HG02970 (cell line): Measurements from ENCODE around the gene FAM167B.
"Not testable (repeated sequence)": the region's sequence is repeated elsewhere in the genome, so short reads cannot be mapped to it uniquely, and the experiment has no call there.

Experiments used
- ATAC-seq: cut with Tn5 transposase; IDR thresholded peaks from one replicate; pipeline ENCODE4 v1.9.1; 2021; ENCODE audit warnings: mild to moderate bottlenecking, moderate library complexity, moderate number of reproducible peaks; ENCODE audit not compliant: unreplicated experiment, low FRiP score

Gene FAM167B

DNA sequence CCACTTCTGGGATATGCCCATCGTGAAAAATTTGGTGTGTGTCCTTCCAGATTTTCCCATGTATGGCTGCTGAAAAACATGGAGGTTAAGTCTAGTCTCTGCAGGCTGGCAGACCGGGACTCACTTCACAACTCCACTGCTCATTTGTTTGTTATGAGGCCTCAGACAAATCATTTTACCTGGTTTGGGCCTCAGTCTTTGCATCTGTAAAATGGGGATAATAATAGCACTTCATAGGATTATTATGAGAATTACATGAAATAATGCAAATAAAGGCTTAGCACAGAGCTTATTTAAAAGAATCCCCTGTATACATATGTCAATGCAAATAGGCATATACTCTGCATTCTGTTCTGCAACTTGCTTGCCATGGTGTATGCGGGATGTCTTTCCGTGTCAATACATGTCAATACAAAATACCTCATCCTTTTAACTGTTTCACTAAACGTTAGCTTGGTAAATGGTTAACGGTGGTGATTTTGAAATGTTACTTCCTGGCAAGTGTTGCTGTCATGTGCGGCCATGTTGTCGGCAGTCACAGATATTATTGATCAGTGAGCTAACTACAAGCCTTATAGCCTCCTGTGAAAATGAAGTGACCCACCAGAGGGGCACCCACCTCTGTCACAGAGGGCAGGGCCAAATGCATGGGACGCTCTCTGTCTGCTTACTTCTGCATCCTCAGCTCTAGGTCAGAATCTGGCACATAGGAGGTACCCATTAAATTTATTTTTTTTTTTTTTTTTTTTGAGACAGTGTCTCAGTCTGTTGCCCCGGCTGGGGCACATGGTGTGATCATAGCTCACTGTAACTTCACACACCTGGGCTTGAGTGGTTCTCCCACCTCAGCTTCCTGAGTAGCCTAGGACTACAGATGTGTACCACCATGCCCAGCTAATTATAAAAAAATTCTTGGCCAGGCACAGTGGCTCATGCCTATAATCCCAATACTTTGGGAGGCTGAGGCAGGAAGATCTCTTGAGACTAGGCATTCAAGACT is 8.3 kb downstream of the FAM167B start:
- no peak for ATAC-seq

DNA sequence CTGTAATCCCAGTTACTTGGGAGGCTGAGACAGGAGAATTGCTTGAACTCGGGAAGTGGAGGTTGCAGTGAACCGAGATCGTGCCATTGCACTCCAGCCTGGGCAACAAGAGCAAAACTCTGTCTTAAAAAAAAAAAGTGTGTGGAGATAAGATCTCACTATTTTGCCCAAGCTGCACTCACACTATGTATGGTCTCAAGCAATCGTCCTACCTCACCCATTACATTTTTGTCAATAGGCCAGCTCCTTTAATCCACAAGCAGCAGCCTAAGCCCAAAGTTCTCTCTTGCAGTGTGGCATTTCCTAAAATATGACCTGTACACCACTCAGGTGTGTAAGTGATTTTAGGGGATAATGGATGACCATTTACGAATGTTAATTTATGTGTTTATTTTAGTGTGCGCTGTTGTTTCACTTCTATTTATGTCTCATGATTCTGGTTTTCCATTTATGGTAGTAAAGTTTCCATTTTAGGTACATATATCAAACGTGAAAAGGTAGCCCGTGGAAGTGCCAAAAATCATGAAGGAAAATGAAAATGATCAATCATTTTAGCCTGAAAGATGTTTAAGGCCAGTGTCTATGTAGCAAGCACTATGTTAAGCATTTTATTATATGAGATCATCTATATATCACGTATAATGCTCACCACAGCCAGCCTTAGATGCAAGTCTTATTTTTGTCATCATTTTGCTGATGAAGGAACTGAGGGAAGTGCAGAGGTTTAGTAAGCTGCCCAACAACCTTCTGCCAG is 9.6 kb downstream of the FAM167B start:
- ATAC-seq = no peak

DNA sequence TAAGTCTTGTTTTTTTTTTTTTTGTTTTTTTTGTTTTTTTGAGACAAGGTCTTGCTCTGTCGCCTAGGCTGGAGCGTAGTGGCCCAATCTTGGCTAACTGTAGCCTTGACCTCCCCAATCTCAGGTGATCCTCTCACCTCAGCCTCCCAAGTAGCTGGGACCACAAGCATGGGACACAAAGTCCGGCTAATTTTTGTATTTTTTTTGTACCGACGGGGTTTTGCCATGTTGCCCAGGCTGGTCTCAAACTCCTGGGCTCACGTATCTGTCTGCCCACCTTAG is 10.1 kb downstream of the FAM167B start:
- ATAC-seq = no peak

DNA sequence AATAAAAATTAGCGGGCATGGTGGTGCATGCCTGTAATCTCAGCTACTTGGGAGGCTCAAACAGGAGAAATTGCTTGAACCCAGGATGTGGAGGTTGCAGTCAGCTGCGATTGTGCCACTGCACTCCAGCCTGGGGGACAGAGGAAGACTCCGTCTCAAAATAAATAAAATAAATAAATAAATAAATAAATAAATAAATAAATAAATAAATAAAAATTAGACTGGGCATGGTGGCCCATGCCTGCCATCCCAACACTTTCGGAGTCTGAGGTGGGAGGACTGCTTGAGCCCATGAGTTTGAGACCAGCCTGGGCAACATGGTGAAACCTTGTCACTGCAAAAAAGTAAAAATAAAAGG is 16.2 kb downstream of the FAM167B start:
- not testable (repeated sequence) for ATAC-seq

DNA sequence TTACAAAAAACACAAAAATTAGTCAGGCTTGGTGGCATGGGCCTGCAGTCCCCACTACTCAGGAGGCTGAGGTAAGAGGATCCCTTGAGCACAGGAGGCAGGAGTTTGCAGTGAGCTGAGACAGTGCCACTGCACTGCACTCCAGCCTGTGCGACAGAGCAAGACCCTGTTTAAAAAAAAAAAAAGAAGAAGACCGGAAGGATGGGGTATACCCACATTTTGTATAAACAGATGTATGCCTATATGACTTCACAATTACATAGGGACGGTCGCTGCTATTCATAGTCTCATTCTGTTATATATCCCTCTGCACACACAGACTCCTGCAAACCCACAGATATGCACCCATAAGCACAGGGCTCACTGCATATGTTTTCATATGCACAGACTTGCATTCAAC is 16.7 kb downstream of the FAM167B start:
- ATAC-seq = no peak

DNA sequence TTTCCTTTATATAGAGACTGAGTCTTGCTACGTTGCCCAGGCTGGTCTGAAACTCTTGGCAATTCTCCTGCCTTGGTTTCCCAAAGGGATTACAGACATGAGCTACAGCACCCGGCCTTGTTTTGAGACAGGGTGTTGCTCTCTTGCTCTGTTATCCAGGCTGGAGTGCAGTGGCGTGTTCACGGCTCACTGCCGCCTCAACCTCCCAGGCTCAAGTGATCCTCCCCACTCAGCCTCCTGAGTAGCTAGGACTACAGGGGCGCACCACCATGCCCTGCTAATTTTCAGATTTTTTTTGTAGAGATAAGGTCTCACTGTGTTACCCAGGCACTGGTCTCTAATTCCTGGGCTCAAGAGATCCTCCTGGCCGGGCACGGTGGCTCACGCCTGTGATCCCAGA is 18.8 kb downstream of the FAM167B start:
- ATAC-seq = no peak

DNA sequence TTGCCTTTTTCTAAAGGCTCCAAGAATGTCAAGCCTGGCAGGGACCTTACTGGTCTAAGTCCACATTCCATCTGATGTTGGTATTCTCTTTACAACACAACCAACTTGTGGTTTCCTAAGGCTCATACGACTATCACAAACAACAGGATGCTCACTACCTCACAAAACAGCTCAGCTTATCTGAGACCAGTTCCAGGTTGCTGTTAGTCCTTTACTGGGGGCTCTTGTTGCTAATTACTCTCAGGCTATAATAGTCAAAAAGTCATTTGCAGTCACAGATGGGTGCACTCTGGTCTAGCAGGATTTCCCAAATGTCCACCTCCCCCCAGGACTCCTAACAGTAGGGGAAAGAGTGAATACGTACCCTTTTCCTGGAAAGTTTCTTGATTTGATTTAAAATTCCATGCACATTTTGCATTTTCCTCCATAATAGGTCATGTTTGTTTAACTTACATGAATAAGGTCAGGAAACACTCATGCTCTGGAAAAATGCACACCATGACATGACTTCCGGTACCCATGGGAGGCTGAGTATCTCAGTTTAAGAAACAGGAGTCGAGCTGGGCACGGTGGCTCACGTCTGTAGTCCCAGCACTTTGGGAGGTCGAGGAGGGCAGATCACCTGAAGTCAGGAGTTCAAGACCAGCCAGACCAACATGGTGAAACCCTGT is 20.0 kb downstream of the FAM167B start:
- ATAC-seq = no peak

DNA sequence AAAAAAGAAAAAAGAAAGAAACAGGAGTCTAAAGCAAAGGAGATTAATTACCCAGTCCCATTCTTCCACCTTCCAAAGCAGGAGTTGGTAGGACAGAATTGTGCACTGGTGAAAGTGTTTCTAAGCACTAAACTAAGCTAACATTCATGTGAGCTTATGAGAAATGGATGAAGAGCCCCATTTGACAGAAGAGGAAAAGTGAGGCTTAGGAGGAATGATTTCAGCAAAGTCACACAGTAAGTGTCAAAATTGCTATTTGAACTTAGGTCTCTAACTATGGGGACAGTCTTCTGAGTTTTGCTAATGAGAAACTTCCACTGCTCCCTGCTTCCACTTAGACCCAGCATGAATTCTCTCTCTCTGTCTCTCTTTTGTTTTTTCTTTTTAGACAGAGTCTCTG is 22.7 kb downstream of the FAM167B start:
- ATAC-seq = no peak

DNA sequence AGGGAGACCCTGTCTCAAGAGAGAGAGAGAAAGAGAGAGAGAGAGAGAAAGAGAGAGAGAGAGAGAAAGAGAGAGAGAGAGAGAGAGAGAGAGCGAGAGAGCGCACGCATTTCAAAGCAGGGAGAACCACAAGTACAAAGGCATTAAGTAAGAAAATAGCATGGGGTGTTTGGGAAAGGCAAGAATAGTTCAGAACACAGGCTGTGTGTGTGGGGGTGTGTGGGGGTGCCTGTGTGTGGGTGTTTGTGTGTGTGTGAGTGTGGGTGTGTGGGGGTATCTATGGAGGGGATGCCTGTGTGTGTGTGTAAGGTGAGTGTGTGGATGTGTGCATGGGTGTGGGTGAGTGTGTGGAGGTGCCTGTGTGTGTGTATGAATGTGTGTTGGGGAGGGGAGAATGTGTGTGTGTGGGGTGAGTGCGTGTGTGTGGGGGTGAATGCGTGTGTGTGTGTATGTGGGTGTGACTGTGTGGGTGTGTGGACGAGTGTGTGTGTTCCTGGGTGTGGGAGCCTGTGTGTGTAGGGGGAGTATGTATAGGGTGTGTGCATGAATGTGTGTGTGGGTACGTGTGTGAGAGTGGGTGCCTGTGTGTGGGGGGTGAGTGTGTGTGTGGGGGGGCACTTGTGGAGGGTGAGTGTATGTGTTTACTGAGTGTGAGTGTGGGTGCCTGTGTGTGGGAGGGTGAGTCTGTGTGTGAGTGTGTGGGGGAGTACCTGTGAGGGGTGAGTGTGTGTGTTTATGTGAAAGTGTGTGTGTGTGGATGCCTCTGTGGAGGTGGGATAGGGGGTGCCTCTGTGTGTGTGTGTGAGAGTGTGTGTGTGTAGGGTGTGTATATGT is 25.8 kb downstream of the FAM167B start:
- no peak for ATAC-seq

DNA sequence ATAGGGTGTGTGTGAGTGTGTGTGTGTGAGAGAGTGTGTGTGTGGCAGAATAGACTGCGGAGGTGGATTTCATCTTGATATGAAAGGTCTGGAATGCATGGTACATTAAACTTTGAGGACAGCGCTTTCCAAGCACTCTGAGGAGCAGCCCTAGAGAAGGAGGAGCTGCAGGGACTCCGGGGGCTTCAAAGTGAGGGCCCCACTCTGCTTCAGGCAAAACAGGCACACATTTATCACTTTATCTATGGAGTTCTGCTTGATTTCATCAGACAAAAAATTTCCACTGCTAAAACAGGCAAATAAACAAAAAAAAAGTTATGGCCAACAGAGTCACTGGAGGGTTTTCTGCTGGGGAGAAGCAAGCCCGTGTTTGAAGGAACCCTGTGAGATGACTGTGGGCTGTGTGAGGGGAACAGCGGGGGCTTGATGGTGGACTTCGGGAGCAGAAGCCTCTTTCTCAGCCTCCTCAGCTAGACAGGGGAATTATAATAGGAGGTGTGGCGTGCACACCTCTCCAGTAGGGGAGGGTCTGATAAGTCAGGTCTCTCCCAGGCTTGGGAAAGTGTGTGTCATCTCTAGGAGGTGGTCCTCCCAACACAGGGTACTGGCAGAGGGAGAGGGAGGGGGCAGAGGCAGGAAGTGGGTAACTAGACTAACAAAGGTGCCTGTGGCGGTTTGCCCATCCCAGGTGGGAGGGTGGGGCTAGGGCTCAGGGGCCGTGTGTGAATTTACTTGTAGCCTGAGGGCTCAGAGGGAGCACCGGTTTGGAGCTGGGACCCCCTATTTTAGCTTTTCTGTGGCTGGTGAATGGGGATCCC is 26.6 kb downstream of the FAM167B start:
- ATAC-seq = no peak

DNA sequence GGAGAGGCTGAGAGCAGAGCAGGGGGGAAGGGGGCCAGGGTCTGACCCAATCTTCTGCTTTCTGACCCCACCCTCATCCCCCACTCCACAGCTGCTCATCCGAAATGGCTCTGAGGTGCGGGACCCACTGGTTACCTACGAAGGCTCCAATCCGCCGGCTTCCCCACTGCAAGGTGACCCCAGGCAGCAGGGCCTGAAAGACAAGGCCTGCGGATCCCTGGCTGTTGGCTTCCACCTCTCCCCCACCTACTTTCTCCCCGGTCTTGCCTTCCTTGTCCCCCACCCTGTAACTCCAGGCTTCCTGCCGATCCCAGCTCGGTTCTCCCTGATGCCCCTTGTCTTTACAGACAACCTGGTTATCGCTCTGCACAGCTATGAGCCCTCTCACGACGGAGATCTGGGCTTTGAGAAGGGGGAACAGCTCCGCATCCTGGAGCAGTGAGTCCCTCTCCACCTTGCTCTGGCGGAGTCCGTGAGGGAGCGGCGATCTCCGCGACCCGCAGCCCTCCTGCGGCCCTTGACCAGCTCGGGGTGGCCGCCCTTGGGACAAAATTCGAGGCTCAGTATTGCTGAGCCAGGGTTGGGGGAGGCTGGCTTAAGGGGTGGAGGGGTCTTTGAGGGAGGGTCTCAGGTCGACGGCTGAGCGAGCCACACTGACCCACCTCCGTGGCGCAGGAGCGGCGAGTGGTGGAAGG is 27.8 kb downstream of the FAM167B start:
- no peak for ATAC-seq

DNA sequence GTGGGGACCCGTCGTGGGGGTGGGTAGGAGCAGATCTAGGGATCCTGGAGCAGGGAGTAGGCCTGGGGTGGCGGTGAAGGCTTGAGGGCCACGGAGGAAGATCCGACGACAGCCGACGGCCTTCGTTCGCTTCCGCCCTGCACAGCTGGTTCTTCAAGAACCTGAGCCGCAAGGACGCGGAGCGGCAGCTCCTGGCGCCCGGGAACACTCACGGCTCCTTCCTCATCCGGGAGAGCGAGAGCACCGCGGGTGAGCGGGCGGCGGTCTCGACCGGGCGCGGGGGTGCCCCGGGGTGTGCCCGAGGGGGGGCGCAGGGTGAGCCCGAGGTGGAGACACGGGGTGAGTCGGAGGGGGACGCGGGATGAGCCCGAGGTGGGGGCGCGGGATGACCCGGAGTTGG is 28.4 kb downstream of the FAM167B start:
- no peak for ATAC-seq

DNA sequence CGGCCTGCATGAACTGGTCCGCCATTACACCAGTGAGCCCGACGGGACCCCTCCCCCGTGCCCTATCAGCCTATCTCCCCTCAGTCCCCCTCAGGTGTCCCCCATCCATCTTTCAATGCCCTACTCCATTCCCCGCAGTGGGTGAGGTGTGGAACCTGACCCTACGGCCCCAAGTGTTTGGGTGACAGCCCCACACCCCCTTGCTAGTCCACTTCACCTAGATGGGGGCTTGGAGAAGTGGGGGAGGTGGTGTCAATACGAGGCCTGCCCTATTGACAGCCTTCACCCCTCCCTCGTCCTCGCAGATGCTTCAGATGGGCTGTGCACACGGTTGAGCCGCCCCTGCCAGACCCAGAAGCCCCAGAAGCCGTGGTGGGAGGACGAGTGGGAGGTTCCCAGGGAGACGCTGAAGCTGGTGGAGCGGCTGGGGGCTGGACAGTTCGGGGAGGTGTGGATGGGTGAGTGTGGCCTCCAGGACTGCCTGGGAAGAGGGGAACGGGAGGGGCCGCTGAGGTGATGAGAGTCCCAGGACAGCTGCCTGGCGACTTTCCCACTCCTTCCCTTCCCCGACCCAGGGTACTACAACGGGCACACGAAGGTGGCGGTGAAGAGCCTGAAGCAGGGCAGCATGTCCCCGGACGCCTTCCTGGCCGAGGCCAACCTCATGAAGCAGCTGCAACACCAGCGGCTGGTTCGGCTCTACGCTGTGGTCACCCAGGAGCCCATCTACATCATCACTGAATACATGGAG is 29.2 kb downstream of the FAM167B start:
- ATAC-seq = no peak

DNA sequence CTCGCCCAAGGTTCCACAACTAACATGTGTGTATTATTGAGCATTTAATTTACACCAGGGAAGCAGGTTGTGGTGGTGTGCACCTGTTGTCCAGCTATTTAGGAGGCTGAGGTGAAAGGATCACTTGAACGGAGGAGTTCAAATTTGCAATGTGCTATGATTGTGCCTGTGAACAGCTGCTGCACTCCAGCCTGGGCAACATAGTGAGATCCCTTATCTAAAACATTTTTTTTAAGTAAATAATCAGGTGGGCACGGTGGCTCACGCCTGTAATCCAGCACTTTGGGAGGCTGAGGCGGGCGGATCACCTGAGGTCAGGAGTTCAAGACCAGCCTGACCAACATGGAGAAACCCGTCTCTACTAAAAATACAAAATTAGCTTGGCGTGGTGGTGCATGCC is 37.8 kb downstream of the FAM167B start:
- ATAC-seq = not testable (repeated sequence)

DNA sequence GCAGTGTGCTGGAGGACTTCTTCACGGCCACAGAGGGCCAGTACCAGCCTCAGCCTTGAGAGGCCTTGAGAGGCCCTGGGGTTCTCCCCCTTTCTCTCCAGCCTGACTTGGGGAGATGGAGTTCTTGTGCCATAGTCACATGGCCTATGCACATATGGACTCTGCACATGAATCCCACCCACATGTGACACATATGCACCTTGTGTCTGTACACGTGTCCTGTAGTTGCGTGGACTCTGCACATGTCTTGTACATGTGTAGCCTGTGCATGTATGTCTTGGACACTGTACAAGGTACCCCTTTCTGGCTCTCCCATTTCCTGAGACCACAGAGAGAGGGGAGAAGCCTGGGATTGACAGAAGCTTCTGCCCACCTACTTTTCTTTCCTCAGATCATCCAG is 38.6 kb downstream of the FAM167B start:
- ATAC-seq = no peak

DNA sequence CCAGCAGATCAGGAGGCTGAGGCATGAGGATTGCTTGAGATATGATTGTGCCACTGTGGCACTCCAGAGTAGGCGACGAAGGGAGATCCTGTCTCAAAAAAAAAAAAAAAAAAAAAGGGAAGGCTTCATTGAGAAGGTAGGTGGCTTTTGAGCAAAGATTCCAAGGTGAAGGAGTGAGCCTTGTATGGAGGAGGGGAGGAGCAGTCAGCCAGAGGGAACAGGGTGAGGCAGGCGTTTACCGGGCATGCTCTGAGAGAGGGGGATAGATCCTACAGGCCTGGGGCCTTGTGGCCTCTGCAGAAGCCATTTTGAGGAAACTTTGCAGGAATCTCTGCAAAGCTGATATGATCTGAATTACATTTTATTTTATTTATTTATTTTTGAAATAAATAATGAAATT is 39.7 kb downstream of the FAM167B start:
- no peak for ATAC-seq

DNA sequence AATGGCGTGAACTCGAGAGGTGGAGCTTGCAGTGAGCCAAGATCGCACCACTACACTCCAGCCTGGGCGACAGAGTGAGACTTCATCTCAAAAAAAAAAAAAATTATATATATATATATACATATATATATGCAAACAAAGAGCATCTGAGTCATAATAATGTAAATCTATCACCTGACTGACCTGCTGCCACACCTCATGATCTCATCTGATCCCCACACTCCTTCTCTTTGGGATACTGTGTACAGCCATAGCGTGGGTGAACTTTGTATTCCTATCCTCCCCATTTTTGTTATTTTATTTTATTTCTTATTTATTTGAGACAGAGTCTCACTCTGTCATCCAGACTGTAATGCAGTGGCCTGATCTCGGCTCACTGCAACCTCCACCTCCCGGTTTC is 42.2 kb downstream of the FAM167B start:
- no peak for ATAC-seq

DNA sequence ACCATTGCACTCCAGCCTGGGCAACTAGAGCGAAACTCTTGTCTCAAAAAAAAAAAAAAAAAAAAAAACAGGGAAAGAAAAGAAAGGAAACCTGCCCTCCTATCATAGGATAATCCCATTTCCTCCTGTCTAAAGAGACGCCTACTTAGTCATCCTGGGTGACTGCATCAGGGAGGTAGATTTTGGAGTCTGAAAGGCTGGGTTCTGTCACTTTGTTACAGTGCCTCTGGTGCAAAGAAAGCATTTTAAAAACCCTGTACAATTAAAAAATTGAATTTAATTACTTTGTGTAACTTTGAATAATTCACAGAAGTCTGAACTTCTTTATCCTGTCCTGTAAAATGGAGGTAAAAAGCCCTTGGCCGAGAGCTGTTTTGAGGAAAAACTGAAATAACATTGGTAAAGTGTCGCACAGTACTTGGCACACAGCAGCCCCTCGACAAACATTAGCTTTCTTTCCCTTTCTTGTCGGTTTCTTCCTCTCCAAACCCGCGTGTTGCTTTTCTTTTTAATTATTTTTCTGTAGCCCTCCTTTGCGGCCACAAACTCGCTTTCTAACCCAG is 44.2 kb downstream of the FAM167B start:
- no peak for ATAC-seq
